RWPE1 (cell line): ENCODE results near the gene FAM3B.

Experiments
- CTCF ChIA-PET: fragments of 350-600 bp; sonication (Branson Sonifier 250); formaldehyde crosslinking; extraction: SDS; loops from one replicate; lab custom pipeline; 2021; lab: Yijun Ruan, JAX
- POLR2A ChIA-PET: fragments of 400-600 bp; formaldehyde crosslinking; extraction: SDS; loops from one replicate; lab custom pipeline; 2020; ENCODE audit warnings: antibody characterized with exemption; ENCODE audit not compliant: low non-redundant PET; lab: Yijun Ruan, JAX
- DNase-seq: peaks from one replicate; pipeline ENCODE4 v3.0.0; 2012; ENCODE audit warnings: low spot score
- H3K27ac ChIP-seq: fragments of 450-650 bp; 2 replicates; pipeline ENCODE4 v1.5.1; 2017
- CTCF ChIP-seq: fragments of 450-650 bp; conservative IDR thresholded peaks from 2 replicates; pipeline ENCODE4 v1.5.1; 2017; ENCODE audit warnings: low read depth, mild to moderate bottlenecking

FAM3B gene

GRCh38 chr21:41371685-41372030 is 55.1 kb downstream of the FAM3B start:
- ChIA-PET CTCF (no interaction called here), POLR2A (no interaction called here)
- no peak overlapping the region for H3K27ac ChIP-seq
- DNase-seq = no peak
- no peak for TF ChIP-seq CTCF

GRCh38 chr21:41373253-41373652 is 56.7 kb downstream of the FAM3B start:
- DNase-seq = no peak
- ChIA-PET POLR2A (no interaction called here), CTCF (interaction anchor here (0.5 to 0.6 kb wide), 2 partner anchors 18 kb away, joined by 3 read pairs; no protein-coding TSS in a partner anchor)
- H3K27ac ChIP-seq = no peak overlapping the region
- TF ChIP-seq CTCF = no peak

- H3K27ac ChIP-seq = no peak overlapping the region
- CTCF ChIA-PET = interaction anchor here (0.6 kb wide), 1 partner anchor 19 kb away, joined by 3 read pairs; no protein-coding TSS in a partner anchor
- TF ChIP-seq CTCF = no peak
- no peak for DNase-seq
- POLR2A ChIA-PET = no interaction called here
Measured at GRCh38 chr21:41373763-41374162, 57.2 kb downstream of the FAM3B start.

GRCh38 chr21:41374177-41374712 is 57.6 kb downstream of the FAM3B start:
- ChIA-PET POLR2A (no interaction called here), CTCF (no interaction called here)
- no peak for DNase-seq

GRCh38 chr21:41374867-41375533 is 58.4 kb downstream of the FAM3B start:
- TF ChIP-seq CTCF = no peak
- CTCF ChIA-PET = no interaction called here
- no peak overlapping the region for H3K27ac ChIP-seq
- DNase-seq = no peak
- POLR2A ChIA-PET = no interaction called here

More at GRCh38 chr21:41374177-41374712, 57.6 kb downstream of the FAM3B start:
- no peak overlapping the region for H3K27ac ChIP-seq
- no peak for TF ChIP-seq CTCF

GRCh38 chr21:41375875-41376274 is 59.3 kb downstream of the FAM3B start:
- CTCF ChIA-PET = interaction anchor here (0.7 kb wide), 1 partner anchor 1588 kb away, joined by 3 read pairs; no protein-coding TSS in a partner anchor
- DNase-seq = no peak
- POLR2A ChIA-PET = no interaction called here
- no peak for TF ChIP-seq CTCF
- H3K27ac ChIP-seq = no peak overlapping the region
